Measurements from ENCODE around the gene GPR55. TPM values are rescaled to one million over a fixed set of nuclear protein-coding genes. Genes with fewer than 3 reads are reported as not detected.

The GPR55 gene
- total RNA-seq, 2 experiments from 2014 or later, result 1.5 to 1.6 TPM

DNA sequence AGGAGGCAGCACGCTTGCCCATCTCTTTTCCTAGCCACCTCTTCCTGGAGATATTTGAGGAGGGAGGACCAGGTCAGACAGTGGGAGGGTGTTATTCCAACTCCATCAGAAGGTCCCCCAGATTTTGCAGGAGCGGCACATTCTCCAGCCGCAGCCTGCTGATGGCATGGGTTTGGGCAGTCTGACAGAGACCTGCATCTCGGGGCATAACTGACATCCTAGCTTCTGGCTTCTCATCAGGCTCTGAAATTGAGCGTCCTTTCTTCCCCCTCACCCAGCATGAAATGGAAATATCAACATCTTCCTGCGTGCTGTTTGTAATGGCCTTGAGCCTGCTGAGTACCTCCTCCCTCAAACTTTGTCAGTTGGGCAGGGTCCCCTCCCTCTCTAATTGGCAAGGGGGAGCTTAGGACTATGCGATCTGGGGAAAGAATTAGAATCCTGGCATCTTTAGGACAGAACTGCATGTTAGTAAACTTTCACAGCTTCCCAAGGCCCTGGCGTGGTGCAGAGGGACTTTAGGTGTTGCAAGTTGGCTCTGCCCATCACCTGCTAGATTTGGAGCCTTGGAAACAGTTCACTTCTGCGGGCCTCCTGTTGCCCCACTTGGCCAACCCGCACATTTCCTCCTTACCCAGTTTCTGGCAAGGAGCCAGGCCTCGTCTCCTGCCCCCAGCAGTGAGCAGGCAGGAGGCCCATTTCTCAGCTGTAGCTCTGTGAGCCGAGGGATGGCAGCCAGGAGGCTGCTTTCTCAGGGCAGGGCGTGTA, 58.1 kb downstream of the GPR55 start:
- Mint-ChIP-seq H3K9me3 (no peaks in the 10 kb centered on the region), H3K4me1 (ENCODE audit: low read depth) (peaks cover 26% of the 10 kb centered on the region), H3K36me3 (no peaks in the 10 kb centered on the region), H3K4me3 (no peak overlapping the region), H3K27me3 (peaks cover 8% of the 10 kb centered on the region), H3K27ac (no peak overlapping the region)
- ChIA-PET CTCF (interaction anchor here (1.1 to 1.8 kb wide), 8 partner anchors 14 to 186 kb away, joined by 3 to 12 read pairs (median 5); partner anchors contain the start of gene GPR55), POLR2A (interaction anchor here (1.3 kb wide), 1 partner anchor 9 kb away, joined by 4 read pairs; no protein-coding TSS in a partner anchor)
- intact Hi-C loops (cut with micrococcal nuclease), result loop anchor here (2.0 kb wide), 1 partner anchor 42 kb away; no protein-coding TSS in a partner anchor
- DNase-seq, result peak; percentile 62

DNA sequence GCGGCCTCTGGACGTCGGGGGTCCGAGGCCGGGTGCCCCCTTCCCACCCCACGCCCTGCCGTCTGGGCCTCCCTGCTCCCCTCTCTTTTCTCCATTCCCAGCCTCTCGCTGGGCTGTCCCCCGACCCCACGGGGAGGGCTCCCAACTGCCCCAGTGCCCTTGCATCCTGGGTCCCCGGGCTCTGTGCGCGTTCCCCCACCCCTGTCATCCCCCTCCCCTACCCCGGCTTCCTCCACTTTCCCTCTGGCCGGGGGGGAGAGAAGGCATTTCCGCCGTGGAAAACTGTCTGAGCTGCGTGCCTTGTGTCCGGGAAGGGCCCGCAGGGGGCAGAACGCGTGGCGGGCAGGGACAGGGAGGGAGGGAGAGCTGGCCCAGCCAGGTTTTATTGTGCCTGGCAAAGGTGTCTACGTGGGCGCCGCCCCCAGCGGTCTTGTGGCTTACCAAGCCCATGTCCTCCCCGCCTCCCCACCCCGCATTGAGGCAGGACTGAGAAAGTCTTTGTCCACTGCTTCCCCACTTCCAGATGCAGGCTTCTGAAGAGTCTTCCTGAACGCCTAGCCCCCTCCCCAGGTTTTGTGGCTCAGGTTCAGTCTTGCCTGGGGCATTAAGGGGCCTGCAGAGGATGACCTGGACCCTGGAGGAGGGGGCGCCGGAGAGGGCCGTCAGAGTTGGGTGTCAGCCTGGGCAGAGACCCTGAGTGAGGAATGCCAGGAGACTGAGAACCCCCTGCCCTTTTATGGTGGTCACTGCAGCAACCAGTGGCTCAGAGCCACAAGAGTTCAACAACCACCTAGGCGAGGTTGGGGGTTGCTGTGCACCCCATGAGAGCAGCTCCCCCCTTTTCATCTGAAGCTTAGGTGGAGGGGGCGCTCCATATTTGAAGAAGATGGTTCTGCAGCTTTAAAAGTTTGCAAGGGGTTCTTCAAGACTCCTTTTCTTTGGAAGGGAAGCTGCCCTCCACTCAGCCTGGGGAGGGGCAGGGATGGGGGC, 59.0 kb downstream of the GPR55 start:
- H3K36me3 Mint-ChIP-seq, result no peaks in the 10 kb centered on the region
- no peaks in the 10 kb centered on the region for H3K9me3 Mint-ChIP-seq
- ChIA-PET POLR2A (interaction anchor here (1.3 kb wide), 1 partner anchor 10 kb away, joined by 4 read pairs; no protein-coding TSS in a partner anchor), CTCF (interaction anchor here (0.6 to 2.1 kb wide), 13 partner anchors 10 to 794 kb away, joined by 3 to 13 read pairs (median 5); partner anchors contain the start of gene GPR55)
- intact Hi-C loops (cut with micrococcal nuclease), result loop anchor here (2.0 kb wide), 2 partner anchors 17 to 43 kb away; no protein-coding TSS in a partner anchor
- peak overlapping the region; percentile 83 for H3K4me3 Mint-ChIP-seq
- peak; percentile 35 for DNase-seq
- peaks cover 8% of the 10 kb centered on the region for H3K27me3 Mint-ChIP-seq
- no peak overlapping the region for H3K27ac Mint-ChIP-seq
- H3K4me1 Mint-ChIP-seq (ENCODE audit: low read depth), result peaks cover 33% of the 10 kb centered on the region

DNA sequence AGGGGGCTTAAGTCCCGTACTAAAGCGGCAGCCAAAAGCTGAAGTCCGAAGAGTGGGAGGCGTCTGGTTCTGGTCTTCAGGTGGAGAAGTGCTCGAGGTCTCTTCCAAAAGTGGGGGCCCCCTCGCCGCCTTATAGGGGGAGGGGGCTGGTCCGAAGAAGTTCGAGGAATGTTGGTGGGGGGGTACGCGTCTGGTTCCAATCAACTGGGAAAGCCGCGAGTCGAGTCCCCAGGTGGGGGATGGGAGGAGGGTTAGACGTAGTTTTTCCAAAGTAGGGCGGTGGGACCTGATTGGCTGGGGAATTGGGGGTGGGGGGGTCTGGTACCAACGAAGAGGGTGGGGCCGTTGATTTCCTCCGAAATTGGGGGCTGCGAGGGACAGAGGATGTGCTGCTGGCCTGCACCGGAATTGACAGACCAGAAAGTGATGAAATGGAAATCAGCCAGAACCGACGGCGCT, 59.7 kb downstream of the GPR55 start:
- DNase-seq, result no peak
- peak overlapping the region; percentile 83 for H3K4me3 Mint-ChIP-seq
- peaks cover 36% of the 10 kb centered on the region for H3K4me1 Mint-ChIP-seq (ENCODE audit: low read depth)
- POLR2A ChIA-PET, result interaction anchor here (1.0 kb wide), 1 partner anchor 119 kb away, joined by 4 read pairs; no protein-coding TSS in a partner anchor
- H3K9me3 Mint-ChIP-seq, result no peaks in the 10 kb centered on the region
- no peaks in the 10 kb centered on the region for H3K36me3 Mint-ChIP-seq
- H3K27me3 Mint-ChIP-seq, result peaks cover 8% of the 10 kb centered on the region
- CTCF ChIA-PET, result interaction anchor here (0.6 to 2.1 kb wide), 15 partner anchors 8 to 793 kb away, joined by 3 to 13 read pairs (median 4); no protein-coding TSS in a partner anchor
- intact Hi-C loops (cut with micrococcal nuclease), result loop anchor here (2.0 kb wide), 1 partner anchor 17 kb away; no protein-coding TSS in a partner anchor
- no peak overlapping the region for H3K27ac Mint-ChIP-seq

DNA sequence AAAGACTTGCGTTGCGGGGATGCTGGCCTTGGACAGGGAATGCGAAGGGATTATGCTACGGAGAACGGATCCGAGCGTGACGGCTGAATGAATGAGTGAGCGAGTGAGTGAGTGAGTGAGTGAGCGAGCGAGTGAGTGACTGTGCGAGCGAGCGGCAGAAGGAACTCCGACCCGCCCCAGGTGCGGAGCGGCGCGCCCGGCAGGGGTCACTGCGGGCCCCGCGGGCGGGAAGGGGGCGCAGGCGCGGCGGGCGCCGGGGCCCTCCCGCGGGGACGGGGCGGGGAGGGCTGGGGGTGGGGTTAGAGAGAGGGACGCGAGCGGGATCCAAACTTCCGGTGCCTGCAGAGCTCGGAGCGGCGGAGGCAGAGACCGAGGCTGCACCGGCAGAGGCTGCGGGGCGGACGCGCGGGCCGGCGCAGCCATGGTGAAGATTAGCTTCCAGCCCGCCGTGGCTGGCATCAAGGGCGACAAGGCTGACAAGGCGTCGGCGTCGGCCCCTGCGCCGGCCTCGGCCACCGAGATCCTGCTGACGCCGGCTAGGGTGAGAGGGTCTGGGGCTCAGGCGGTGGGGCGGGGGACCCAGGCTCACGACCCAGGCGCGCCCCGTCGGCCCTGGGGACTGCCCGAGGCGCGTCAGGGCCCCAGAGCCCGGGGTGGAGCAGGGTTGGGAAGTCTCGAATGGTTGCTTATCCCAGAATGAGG, 60.3 kb downstream of the GPR55 start, which contains the start of gene ITM2C:
Gene ITM2C, plus strand, starts transcription at position 338 of the 702 bp plus-strand sequence. Its CDS starts 84 bp downstream, at position 422.
- ChIA-PET CTCF (interaction anchor here (0.6 to 2.1 kb wide), 15 partner anchors 8 to 188 kb away, joined by 3 to 13 read pairs (median 4); no protein-coding TSS in a partner anchor), POLR2A (interaction anchor here (1.0 to 1.3 kb wide), 2 partner anchors 8 to 120 kb away, joined by 4 read pairs; no protein-coding TSS in a partner anchor)
- peaks cover 8% of the 10 kb centered on the region for H3K27me3 Mint-ChIP-seq

DNA sequence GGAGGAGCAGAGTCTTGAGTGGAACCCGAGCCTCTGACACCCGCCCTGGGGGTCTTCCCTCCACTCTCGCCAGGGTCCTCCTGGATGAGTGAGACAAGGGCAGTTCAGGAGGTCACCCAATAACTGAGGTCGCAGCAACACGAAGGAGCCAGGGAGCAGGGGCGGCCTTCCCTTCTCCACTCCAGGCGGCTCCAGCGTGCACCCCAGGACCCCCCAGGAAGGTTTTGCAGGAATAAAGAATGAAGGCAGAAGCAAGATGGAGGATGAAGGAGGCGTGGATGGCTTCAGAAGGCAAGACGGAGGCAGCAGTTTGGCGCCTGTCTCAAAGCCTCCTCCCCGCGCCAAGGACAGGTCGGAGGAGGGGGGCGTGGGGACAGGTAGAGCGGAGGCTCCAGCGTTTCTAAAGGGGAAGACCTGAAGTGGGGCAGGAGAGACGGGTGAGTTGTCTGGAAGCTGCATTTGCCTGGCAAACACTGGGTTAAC, 60.9 kb downstream of the GPR55 start:
- no peaks in the 10 kb centered on the region for H3K9me3 Mint-ChIP-seq
- intact Hi-C loops (cut with micrococcal nuclease), result loop anchor here (2.0 kb wide), 1 partner anchor 15 kb away; no protein-coding TSS in a partner anchor
- ChIA-PET POLR2A (interaction anchor here (1.0 to 1.3 kb wide), 2 partner anchors 9 to 120 kb away, joined by 4 read pairs; no protein-coding TSS in a partner anchor), CTCF (interaction anchor here (0.6 to 2.1 kb wide), 9 partner anchors 9 to 189 kb away, joined by 3 to 13 read pairs (median 3); no protein-coding TSS in a partner anchor)
- peak overlapping the region; percentile 83 for H3K4me3 Mint-ChIP-seq
- DNase-seq, result no peak
- H3K27ac Mint-ChIP-seq, result no peak overlapping the region
- no peaks in the 10 kb centered on the region for H3K36me3 Mint-ChIP-seq
- peaks cover 36% of the 10 kb centered on the region for H3K4me1 Mint-ChIP-seq (ENCODE audit: low read depth)
- peaks cover 9% of the 10 kb centered on the region for H3K27me3 Mint-ChIP-seq

More for the DNA sequence above, 60.3 kb downstream of the GPR55 start, which contains the start of gene ITM2C:
- Mint-ChIP-seq H3K4me3 (peak within 1 kb of the TSS; percentile 83), H3K36me3 (no peaks in the 10 kb centered on the region), H3K27ac (no peak within 1 kb of the TSS), H3K4me1 (ENCODE audit: low read depth) (peaks cover 36% of the 10 kb centered on the region), H3K9me3 (no peaks in the 10 kb centered on the region)
- intact Hi-C loops (cut with micrococcal nuclease), result loop anchor here (2.0 kb wide), 1 partner anchor 16 kb away; no protein-coding TSS in a partner anchor
- DNase-seq, result peak; percentile 85

DNA sequence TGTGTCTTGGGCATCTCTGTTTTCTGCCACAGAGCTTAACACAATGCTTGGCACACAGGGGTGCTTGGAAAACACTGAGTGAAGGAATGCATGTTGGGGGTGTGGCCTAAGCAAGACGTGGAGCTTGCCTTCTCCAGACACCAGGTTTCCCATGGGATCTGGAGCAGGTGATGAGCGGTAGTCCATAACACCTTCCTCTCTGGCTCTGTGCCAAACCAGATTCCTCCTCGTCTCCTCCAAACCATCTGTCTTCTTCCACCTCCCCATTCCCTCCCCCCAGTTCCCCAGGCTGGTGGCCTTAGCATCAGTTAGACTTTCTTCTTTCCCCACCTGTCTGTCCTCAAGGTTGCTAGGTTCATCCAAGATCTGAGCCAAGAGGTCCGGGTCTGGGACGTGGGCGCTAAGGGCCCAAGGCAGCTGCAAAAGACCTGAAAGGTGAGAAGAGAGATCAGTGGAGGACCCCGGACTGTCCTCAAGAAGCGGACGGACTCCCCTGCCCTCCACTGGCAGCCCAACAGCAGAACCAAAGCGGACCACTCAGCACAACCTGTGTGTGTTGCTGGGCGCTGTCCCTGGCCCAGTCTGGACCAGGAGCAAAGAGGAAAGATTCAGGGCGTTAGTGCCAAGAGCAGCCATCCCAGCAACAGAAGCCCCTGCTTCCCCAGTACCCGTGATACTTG, 61.5 kb downstream of the GPR55 start:
- intact Hi-C loops (cut with micrococcal nuclease), result loop anchor here (2.0 kb wide), 1 partner anchor 15 kb away; no protein-coding TSS in a partner anchor
- ChIA-PET POLR2A (interaction anchor here (1.3 kb wide), 1 partner anchor 9 kb away, joined by 4 read pairs; no protein-coding TSS in a partner anchor), CTCF (interaction anchor here (1.0 to 2.1 kb wide), 8 partner anchors 9 to 129 kb away, joined by 3 to 13 read pairs (median 4); no protein-coding TSS in a partner anchor)
- Mint-ChIP-seq H3K4me3 (peak overlapping the region; percentile 83), H3K9me3 (no peaks in the 10 kb centered on the region), H3K36me3 (no peaks in the 10 kb centered on the region), H3K27me3 (peaks cover 10% of the 10 kb centered on the region), H3K27ac (no peak overlapping the region), H3K4me1 (ENCODE audit: low read depth) (peaks cover 36% of the 10 kb centered on the region)
- DNase-seq, result no peak

DNA sequence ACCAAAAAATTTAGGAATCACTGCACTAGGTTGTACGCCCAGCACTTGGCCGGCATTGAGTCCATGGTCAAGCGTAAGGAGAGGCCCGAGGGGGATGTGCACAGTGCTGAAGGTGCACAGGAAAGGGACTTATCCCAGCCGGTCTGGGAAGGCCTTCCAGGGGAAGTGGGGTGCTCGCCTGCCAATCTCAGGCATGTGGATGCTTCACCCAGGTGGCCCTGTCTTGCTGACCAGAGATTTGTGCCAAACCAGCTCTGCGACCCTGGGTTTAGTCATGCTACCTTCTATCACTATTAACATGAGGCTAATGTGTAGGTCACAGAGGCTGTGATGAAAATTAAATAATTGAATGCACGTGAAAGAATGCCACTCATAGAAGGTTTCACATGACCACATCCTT, 62.0 kb downstream of the GPR55 start:
- intact Hi-C loops (cut with micrococcal nuclease), result no loop called here
- peaks cover 10% of the 10 kb centered on the region for H3K27me3 Mint-ChIP-seq
- DNase-seq, result no peak
- no peaks in the 10 kb centered on the region for H3K9me3 Mint-ChIP-seq
- CTCF ChIA-PET, result interaction anchor here (1.0 to 1.7 kb wide), 4 partner anchors 12 to 124 kb away, joined by 3 to 6 read pairs (median 4); no protein-coding TSS in a partner anchor
- H3K4me3 Mint-ChIP-seq, result no peak overlapping the region
- H3K27ac Mint-ChIP-seq, result no peak overlapping the region
- peaks cover 36% of the 10 kb centered on the region for H3K4me1 Mint-ChIP-seq (ENCODE audit: low read depth)
- POLR2A ChIA-PET, result no interaction called here
- H3K36me3 Mint-ChIP-seq, result no peaks in the 10 kb centered on the region

DNA sequence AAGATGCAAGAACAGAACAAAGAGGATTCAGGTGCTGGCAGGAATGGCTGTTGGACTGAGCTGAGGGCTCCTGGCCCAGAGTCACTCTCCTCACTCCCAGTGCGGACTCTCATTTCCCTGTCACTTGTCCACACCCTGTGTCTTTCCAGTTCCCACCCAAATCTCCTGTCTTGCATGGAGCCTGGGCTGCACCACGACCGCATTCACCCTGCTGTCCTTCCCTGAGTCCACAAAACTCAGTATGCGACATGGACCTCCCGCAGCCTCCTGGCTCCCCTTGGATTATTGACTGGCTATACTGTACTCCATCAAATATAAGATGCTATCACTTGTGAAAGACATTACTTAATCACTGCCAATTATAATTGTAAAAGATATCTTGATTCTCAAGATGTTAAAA, 62.8 kb downstream of the GPR55 start:
- Mint-ChIP-seq H3K4me1 (ENCODE audit: low read depth) (peaks cover 36% of the 10 kb centered on the region), H3K27ac (no peak overlapping the region), H3K9me3 (no peaks in the 10 kb centered on the region), H3K27me3 (peaks cover 15% of the 10 kb centered on the region), H3K36me3 (no peaks in the 10 kb centered on the region), H3K4me3 (no peak overlapping the region)
- ChIA-PET POLR2A (no interaction called here), CTCF (interaction anchor here (0.8 to 1.9 kb wide), 5 partner anchors 9 to 125 kb away, joined by 3 to 9 read pairs (median 3); no protein-coding TSS in a partner anchor)
- DNase-seq, result no peak
- intact Hi-C loops (cut with micrococcal nuclease), result no loop called here

DNA sequence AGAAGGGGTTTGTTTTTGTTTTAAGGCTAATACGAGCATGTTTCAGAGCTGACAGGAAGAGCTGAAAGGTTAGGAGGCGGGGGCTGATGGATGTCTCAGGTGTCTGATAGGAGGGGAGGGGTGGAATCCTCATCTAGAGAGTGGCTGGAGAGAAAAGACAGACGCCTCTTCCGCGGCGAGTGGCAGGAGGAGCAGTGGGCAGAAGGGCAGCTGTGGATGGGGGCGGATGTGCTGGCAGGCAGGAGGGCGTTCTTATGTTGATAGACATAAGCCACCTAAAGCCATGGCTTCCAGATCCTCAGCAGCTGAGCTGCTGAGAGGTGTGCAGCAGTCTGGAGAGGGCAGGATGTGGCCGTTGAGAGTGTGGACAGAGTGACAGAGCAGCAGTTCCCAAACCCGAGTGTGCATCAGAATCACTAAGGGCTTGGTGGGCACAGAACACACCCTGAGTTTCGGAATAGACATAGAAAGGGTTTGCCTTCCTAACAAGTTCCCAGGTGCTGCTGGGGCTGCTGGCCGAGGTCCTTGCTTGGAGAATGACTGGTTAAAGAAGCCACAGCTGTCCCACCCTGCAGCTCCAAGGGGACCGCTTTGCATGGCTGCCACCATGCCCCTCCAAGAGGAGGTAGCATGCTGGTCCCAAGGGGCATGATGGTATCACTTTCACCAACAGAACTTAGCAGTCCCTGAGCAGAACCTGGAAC, 63.3 kb downstream of the GPR55 start:
- Mint-ChIP-seq H3K9me3 (no peaks in the 10 kb centered on the region), H3K4me3 (no peak overlapping the region), H3K4me1 (ENCODE audit: low read depth) (peaks cover 31% of the 10 kb centered on the region), H3K27ac (no peak overlapping the region), H3K36me3 (no peaks in the 10 kb centered on the region), H3K27me3 (peaks cover 12% of the 10 kb centered on the region)
- ChIA-PET CTCF (interaction anchor here (0.8 to 1.9 kb wide), 5 partner anchors 9 to 126 kb away, joined by 3 to 9 read pairs (median 3); no protein-coding TSS in a partner anchor), POLR2A (interaction anchor here (1.0 to 1.2 kb wide), 2 partner anchors 14 to 21 kb away, joined by 3 to 5 read pairs; no protein-coding TSS in a partner anchor)
- peak; percentile 31 for DNase-seq
- intact Hi-C loops (cut with micrococcal nuclease), result no loop called here
